PC-3 (cell line): ENCODE data around the gene TAOK2. TPM values are rescaled to one million over a fixed set of nuclear protein-coding genes. Genes with fewer than 3 reads are reported as not detected.
A peak's percentile ranks its signal among the peaks of the same experiment; 100 is the strongest.

Experiments used
- ATAC-seq: fragments of 200-7000 bp; cut with Tn5 transposase; 2 replicates; pipeline ENCODE4 v1.9.1; 2020; ENCODE audit warnings: mild to moderate bottlenecking, moderate library complexity
- BruUV-seq: library from RNA; stranded (reverse); fragments of 400-500 nt; replicated peaks from 2 replicates; lab custom pipeline; 2021; lab: Mats Ljungman, UMichigan
- CTCF ChIA-PET: fragments of 300-600 bp; sonication (Branson Sonifier 250); formaldehyde crosslinking; loops from one replicate; lab custom pipeline; 2022; ENCODE audit warnings: antibody characterized with exemption; lab: Charles Lee
- POLR2A ChIA-PET: fragments of 300-600 bp; sonication (Branson Sonifier 250); formaldehyde crosslinking; loops from one replicate; lab custom pipeline; 2022; ENCODE audit warnings: antibody characterized with exemption; ENCODE audit not compliant: unreplicated experiment; lab: Charles Lee
- DNase-seq: peaks from one replicate; pipeline ENCODE4 v3.0.0-alpha.2; 2015
- H2AFZ ChIP-seq: fragments of 300-600 bp; sonication (generic); 2 replicates; pipeline ENCODE4 v1.6.0; 2016; ENCODE audit warnings: antibody characterized with exemption, low read length
- H3F3A ChIP-seq: fragments of 300-600 bp; sonication (generic); one replicate; pipeline ENCODE4 v1.6.0; 2017; ENCODE audit warnings: antibody characterized with exemption, low read length, control low read depth, mild to moderate bottlenecking; ENCODE audit not compliant: unreplicated experiment
- H3K27ac ChIP-seq: fragments of 300-600 bp; sonication (generic); 2 replicates; pipeline ENCODE4 v1.5.1; 2016; ENCODE audit warnings: mild to moderate bottlenecking, low read length
- H3K27me3 ChIP-seq: fragments of 300-600 bp; sonication (generic); 2 replicates; pipeline ENCODE4 v1.6.1; 2016; ENCODE audit warnings: low read length, mixed read lengths
- H3K36me3 ChIP-seq: fragments of 300-600 bp; sonication (generic); 2 replicates; pipeline ENCODE4 v1.6.1; 2016; ENCODE audit warnings: low read depth, mixed run types, low read length, mixed read lengths
- H3K4me1 ChIP-seq: fragments of 300-600 bp; sonication (generic); 2 replicates; pipeline ENCODE4 v1.5.1; 2016; ENCODE audit warnings: low read length; ENCODE audit not compliant: insufficient read depth
- H3K4me2 ChIP-seq: fragments of 300-600 bp; sonication (generic); 2 replicates; pipeline ENCODE4 v1.6.0; 2016; ENCODE audit warnings: low read length
- H3K4me3 ChIP-seq: fragments of 300-600 bp; sonication (generic); 2 replicates; pipeline ENCODE4 v1.5.1; 2016; ENCODE audit warnings: mild to moderate bottlenecking, low read length, mixed read lengths
- H3K79me2 ChIP-seq: fragments of 300-600 bp; sonication (generic); 2 replicates; pipeline ENCODE4 v1.6.1; 2017; ENCODE audit warnings: low read length, mixed read lengths
- H3K9ac ChIP-seq: fragments of 300-600 bp; sonication (generic); 2 replicates; pipeline ENCODE4 v1.6.0; 2016; ENCODE audit warnings: mild to moderate bottlenecking, low read length
- H3K9me2 ChIP-seq: fragments of 300-600 bp; sonication (generic); replicated peaks from 2 replicates; pipeline ENCODE4 v1.6.1; 2016; ENCODE audit warnings: mixed run types, low read length, mixed read lengths
- H3K9me3 ChIP-seq: fragments of 300-600 bp; sonication (generic); 2 replicates; pipeline ENCODE4 v1.6.1; 2016; ENCODE audit warnings: low read length, mixed read lengths
- H4K20me1 ChIP-seq: fragments of 300-600 bp; sonication (generic); 2 replicates; pipeline ENCODE4 v1.6.1; 2016; ENCODE audit warnings: low read length, mixed read lengths
- EZH2 ChIP-seq: fragments of 300-600 bp; sonication (generic); IDR thresholded peaks from one replicate; pipeline ENCODE4 v1.6.1; 2017; ENCODE audit warnings: antibody characterized with exemption, mild to moderate bottlenecking, low read length; ENCODE audit not compliant: unreplicated experiment
- EZH2phosphoT487 ChIP-seq: fragments of 300-600 bp; sonication (generic); IDR thresholded peaks from 2 replicates; pipeline ENCODE4 v1.6.1; 2018; ENCODE audit warnings: mild to moderate bottlenecking, antibody characterized with exemption, low read length, borderline replicate concordance
- intact Hi-C: fragments of 100-400 bp; cut with micrococcal nuclease; formaldehyde crosslinking; loops from 2 replicates; pipeline ENCODE4 v1.9.0; 2023
- total RNA-seq: library from RNA; depleted of rRNA; stranded (reverse); fragments of >200 nt; gene quantifications from 2 replicates; pipeline ENCODE4 v1.2.3, GENCODE V29; 2014
- TF ChIP-seq, protein P1 (sequence below): fragments of 300-600 bp; sonication (generic); conservative IDR thresholded peaks from 2 replicates; pipeline ENCODE4 v1.5.1; 2017; ENCODE audit warnings: antibody characterized with exemption, low read depth, mild to moderate bottlenecking, low read length

Gene TAOK2
- total RNA-seq, 1 experiment from 2014 or later: 34.1 TPM

DNA sequence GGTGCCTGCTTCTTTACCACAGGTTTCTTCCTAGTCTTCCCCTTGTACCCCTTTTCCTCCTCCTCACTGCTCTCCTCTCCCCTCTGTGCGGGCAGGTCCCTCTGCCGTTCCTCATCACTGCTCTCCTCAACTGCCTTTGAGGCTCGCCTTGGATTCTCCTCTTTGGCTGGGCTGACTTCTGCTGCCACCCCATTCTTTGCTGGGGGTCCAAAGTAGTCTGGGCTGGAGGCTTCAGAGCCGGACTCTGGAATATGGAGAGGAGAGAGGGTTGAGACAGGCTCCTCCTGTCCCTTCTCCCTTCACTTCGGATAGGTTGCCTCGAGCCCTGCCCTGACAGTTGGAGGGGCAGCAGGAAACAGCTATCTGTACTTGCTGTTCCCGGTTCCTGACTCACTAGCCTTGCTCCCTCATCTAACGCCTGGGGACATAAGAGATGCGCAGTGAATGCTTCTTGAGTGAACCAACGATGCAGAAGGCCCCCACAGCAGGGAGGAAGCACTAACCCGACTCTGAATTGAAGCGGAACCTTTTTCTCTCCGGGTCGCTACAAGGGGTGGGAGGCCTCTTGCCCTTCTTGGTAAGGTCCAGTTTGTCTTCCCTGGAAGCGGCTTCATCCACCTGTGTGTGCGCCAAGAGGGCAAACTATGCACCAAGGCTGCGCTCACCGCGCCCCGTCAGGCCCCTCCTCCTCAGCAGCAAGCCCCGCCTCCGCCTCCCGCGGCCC lies 21.1 kb downstream of the TAOK2 start:
- ATAC-seq (peak; percentile 56), DNase-seq (peak; percentile 73)
- Histone ChIP-seq H3K27me3 (no peaks in the 10 kb centered on the region), H2AFZ (peak overlapping the region; percentile 100), H3K4me2 (peak overlapping the region; percentile 100), H3K27ac (peak overlapping the region; percentile 92), H3K4me1 (peaks cover 24% of the 10 kb centered on the region), H3K79me2 (peaks cover 12% of the 10 kb centered on the region), H3K9ac (peak overlapping the region; percentile 100), H3F3A (no peaks in the 10 kb centered on the region), H3K36me3 (peaks cover 8% of the 10 kb centered on the region; the same call in 1 of the 2 replicates), H3K9me2 (no peaks in the 10 kb centered on the region), H3K9me3 (no peaks in the 10 kb centered on the region), H4K20me1 (no peaks in the 10 kb centered on the region), H3K4me3 (peak overlapping the region; percentile 91)
- no TSS peak for BruUV-seq
- ChIA-PET POLR2A (no interaction called here), CTCF (no interaction called here)
- intact Hi-C loops: no loop called here
- TF ChIP-seq, protein P1, sequence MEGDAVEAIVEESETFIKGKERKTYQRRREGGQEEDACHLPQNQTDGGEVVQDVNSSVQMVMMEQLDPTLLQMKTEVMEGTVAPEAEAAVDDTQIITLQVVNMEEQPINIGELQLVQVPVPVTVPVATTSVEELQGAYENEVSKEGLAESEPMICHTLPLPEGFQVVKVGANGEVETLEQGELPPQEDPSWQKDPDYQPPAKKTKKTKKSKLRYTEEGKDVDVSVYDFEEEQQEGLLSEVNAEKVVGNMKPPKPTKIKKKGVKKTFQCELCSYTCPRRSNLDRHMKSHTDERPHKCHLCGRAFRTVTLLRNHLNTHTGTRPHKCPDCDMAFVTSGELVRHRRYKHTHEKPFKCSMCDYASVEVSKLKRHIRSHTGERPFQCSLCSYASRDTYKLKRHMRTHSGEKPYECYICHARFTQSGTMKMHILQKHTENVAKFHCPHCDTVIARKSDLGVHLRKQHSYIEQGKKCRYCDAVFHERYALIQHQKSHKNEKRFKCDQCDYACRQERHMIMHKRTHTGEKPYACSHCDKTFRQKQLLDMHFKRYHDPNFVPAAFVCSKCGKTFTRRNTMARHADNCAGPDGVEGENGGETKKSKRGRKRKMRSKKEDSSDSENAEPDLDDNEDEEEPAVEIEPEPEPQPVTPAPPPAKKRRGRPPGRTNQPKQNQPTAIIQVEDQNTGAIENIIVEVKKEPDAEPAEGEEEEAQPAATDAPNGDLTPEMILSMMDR: no peak
- TF ChIP-seq EZH2: no peak
- no peak for TF ChIP-seq EZH2phosphoT487

DNA sequence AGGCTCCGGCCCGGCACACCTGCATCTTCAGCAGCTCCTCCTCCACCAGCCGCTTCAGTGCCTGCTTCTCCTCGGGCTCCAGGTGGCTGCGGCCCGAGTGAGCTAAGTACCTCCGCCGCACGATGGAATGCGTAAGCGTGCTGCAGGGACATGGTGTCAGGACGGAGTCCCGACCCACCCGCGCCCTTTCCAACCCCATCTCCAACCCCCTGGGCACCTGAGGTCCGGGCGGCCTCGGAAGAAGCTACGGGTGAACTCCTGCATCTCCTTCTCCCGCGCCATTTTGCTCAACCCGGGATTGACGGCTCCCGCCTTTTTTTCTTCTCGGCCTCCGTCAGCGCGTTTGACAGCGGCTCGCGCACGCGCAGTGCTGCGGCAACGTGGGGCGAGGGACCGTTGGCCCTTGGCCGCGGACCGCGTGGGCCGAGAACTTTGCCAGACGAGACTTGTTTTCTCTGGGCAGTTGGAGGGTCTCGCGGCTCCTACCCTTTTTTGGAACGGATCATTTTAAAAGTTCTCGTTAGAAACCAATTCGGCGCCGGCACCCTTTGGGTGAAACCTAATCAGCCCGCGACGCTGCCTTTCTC lies 21.7 kb downstream of the TAOK2 start, which contains the start of gene HIRIP3:
TSS of gene HIRIP3 (minus strand) at position 294 of the 587 bp plus-strand sequence. CDS start at position 282, 12 bp downstream.
- POLR2A ChIA-PET: no interaction called here
- TSS peak; percentile 71 for BruUV-seq
- peaks cover 12% of the 10 kb centered on the region for H3K79me2 ChIP-seq
- H2AFZ ChIP-seq: peak within 1 kb of the TSS; percentile 100
- H3K9me2 ChIP-seq: no peaks in the 10 kb centered on the region
- DNase-seq: peak; percentile 77
- TF ChIP-seq, protein P1: no peak
- no peak for TF ChIP-seq EZH2
- no peak for TF ChIP-seq EZH2phosphoT487
- peaks cover 24% of the 10 kb centered on the region for H3K4me1 ChIP-seq
- H3K36me3 ChIP-seq: peaks cover 8% of the 10 kb centered on the region; the same call in 1 of the 2 replicates
- no peaks in the 10 kb centered on the region for H3F3A ChIP-seq
- peak within 1 kb of the TSS; percentile 100 for H3K9ac ChIP-seq
- H3K27ac ChIP-seq: peak within 1 kb of the TSS; percentile 92
- intact Hi-C loops: no loop called here
- H3K4me3 ChIP-seq: peak within 1 kb of the TSS; percentile 91
- no peaks in the 10 kb centered on the region for H4K20me1 ChIP-seq
- H3K4me2 ChIP-seq: peak within 1 kb of the TSS; percentile 100
- H3K27me3 ChIP-seq: no peaks in the 10 kb centered on the region
- CTCF ChIA-PET: no interaction called here
- peak; percentile 42 for ATAC-seq
- no peaks in the 10 kb centered on the region for H3K9me3 ChIP-seq
